H1 (cell line): ENCODE data around the gene KRT81. TPM values are rescaled to one million over a fixed set of nuclear protein-coding genes. Genes with fewer than 3 reads are reported as not detected.

Experiments used
- FOSL1 ChIP-seq: IDR thresholded peaks from 2 replicates; pipeline ENCODE4 v1.6.1; 2011; ENCODE audit warnings: mild to moderate bottlenecking, low read depth, low read length, moderate library complexity; ENCODE audit not compliant: insufficient read depth
- SRF ChIP-seq: IDR thresholded peaks from 2 replicates; pipeline ENCODE4 v1.6.1; 2011; ENCODE audit warnings: mild to moderate bottlenecking, low read depth, low read length, moderate library complexity
- SUZ12 ChIP-seq: fragments of 200-600 bp; sonication (generic); IDR thresholded peaks from 2 replicates; pipeline ENCODE4 v1.6.1; 2012; ENCODE audit warnings: mild to moderate bottlenecking, inconsistent platforms, low read length, moderate library complexity, mixed read lengths
- USF2 ChIP-seq: IDR thresholded peaks from 2 replicates; pipeline ENCODE4 v1.6.1; 2011; ENCODE audit warnings: low read length, improper control_type of control experiment
- polyA plus RNA-seq, 7 experiments: library from polyadenylated mRNA; depleted of rRNA in 3 of 7; stranded (reverse) in 5 of 7; unstranded in 2 of 7; fragments of >200 nt in 5 of 7; fragments of 200-250 nt in 2 of 7; gene quantifications; 1 replicate in 5 of 7; 2 replicates in 1 of 7; 4 replicates in 1 of 7; pipeline versions ENCODE4 v1.2.1 to v1.2.3, GENCODE V29; 2011 to 2013; ENCODE audit warnings: missing spikeins in 2 of 7, mixed read lengths in 2 of 7
- total RNA-seq: library from RNA; stranded (reverse); fragmentation: NEBNext Ultra II Directional; extraction: Animal tissue kit (Norgen Biotek cat#: 25700); gene quantifications from 2 replicates; pipeline ENCODE4 v1.2.1, GENCODE V29; 2021

KRT81 gene
- total and polyA plus RNA-seq, 2 of the 8 experiments (the other 6 are each of a cell fraction or from before 2014, with no cell fraction given), result not detected

- TF ChIP-seq SRF (no peak), FOSL1 (no peak), USF2 (no peak), SUZ12 (no peak)
Measured at GRCh38 chr12:52298677-52299190, 7.4 kb upstream of the KRT81 start (continued).
